MCF 10A (cell line): ENCODE data around the gene SYCP3. TPM values are rescaled to one million over a fixed set of nuclear protein-coding genes. Genes with fewer than 3 reads are reported as not detected.

ENCODE experiments used
- BruUV-seq: library from RNA; stranded (reverse); fragments of 400-500 nt; replicated peaks from 2 replicates; lab custom pipeline; 2021; lab: Mats Ljungman, UMichigan
- CTCF ChIA-PET: fragments of 300-600 bp; sonication (Branson Sonifier 250); formaldehyde crosslinking; extraction: SDS; loops from one replicate; lab custom pipeline; 2021; ENCODE audit warnings: antibody characterized with exemption, inconsistent platforms; lab: Yijun Ruan, JAX
- POLR2A ChIA-PET: fragments of 300-600, 350-650 bp; sonication (Branson Sonifier 250); formaldehyde crosslinking; extraction: SDS; loops from one replicate; lab custom pipeline; 2020; ENCODE audit warnings: antibody characterized with exemption, inconsistent platforms; lab: Yijun Ruan, JAX
- DNase-seq: peaks from one replicate; pipeline ENCODE4 v3.0.0-alpha.2; 2018; ENCODE audit not compliant: unreplicated experiment
- H3K27ac Mint-ChIP-seq: one replicate; pipeline ENCODE4 v1.8.0; 2022; ENCODE audit warnings: mild to moderate bottlenecking, low read depth, mixed read lengths; ENCODE audit not compliant: unreplicated experiment
- H3K27me3 Mint-ChIP-seq: one replicate; pipeline ENCODE4 v1.8.0; 2022; ENCODE audit warnings: mixed read lengths; ENCODE audit not compliant: insufficient read depth, unreplicated experiment
- H3K36me3 Mint-ChIP-seq: one replicate; pipeline ENCODE4 v1.8.0; 2022; ENCODE audit warnings: mild to moderate bottlenecking, moderate library complexity, mixed read lengths; ENCODE audit not compliant: insufficient read depth, unreplicated experiment
- H3K4me1 Mint-ChIP-seq: one replicate; pipeline ENCODE4 v1.8.0; 2022; ENCODE audit warnings: mixed read lengths; ENCODE audit not compliant: insufficient read depth, unreplicated experiment
- H3K4me3 Mint-ChIP-seq: one replicate; pipeline ENCODE4 v1.8.0; 2022; ENCODE audit warnings: mild to moderate bottlenecking, moderate library complexity, mixed read lengths; ENCODE audit not compliant: unreplicated experiment
- H3K9me3 Mint-ChIP-seq: one replicate; pipeline ENCODE4 v1.8.0; 2022; ENCODE audit warnings: mixed read lengths; ENCODE audit not compliant: unreplicated experiment
- CTCF ChIP-seq: fragments of 200-600 bp; IDR thresholded peaks from one replicate; pipeline ENCODE4 v1.8.0; 2022; ENCODE audit warnings: antibody characterized with exemption, mild to moderate bottlenecking; ENCODE audit not compliant: unreplicated experiment
- intact Hi-C: fragments of 100-400 bp; cut with micrococcal nuclease; formaldehyde crosslinking; loops from 2 replicates; pipeline ENCODE4 v1.14.1; 2022
- total RNA-seq: library from RNA; stranded (reverse); gene quantifications from 2 replicates; pipeline ENCODE4 v1.2.3, GENCODE V29; 2022

The SYCP3 gene
- total RNA-seq, 1 experiment from 2014 or later: not detected

GRCh38 chr12:101749657-101750056, 10.4 kb upstream of the SYCP3 start:
- H3K36me3 Mint-ChIP-seq: peaks cover 54% of the 10 kb centered on the region

GRCh38 chr12:101748907-101749306, 9.6 kb upstream of the SYCP3 start:
- Mint-ChIP-seq H3K4me3 (no peak overlapping the region), H3K4me1 (no peaks in the 10 kb centered on the region), H3K9me3 (no peaks in the 10 kb centered on the region), H3K27ac (no peak overlapping the region), H3K36me3 (peaks cover 56% of the 10 kb centered on the region), H3K27me3 (no peaks in the 10 kb centered on the region)
- BruUV-seq: no TSS peak
- intact Hi-C loops: no loop called here
- no peak for DNase-seq
- no peak for TF ChIP-seq CTCF
- ChIA-PET POLR2A (interaction anchor here (0.7 kb wide), 1 partner anchor 291 kb away, joined by 3 read pairs; no protein-coding TSS in a partner anchor), CTCF (interaction anchor here (1.0 to 1.6 kb wide), 2 partner anchors 11 to 24 kb away, joined by 3 to 6 read pairs; no protein-coding TSS in a partner anchor)

More at GRCh38 chr12:101749657-101750056, 10.4 kb upstream of the SYCP3 start:
- H3K4me3 Mint-ChIP-seq: no peak overlapping the region
- no peaks in the 10 kb centered on the region for H3K4me1 Mint-ChIP-seq
- ChIA-PET CTCF (interaction anchor here (0.7 kb wide), 1 partner anchor 82 kb away, joined by 3 read pairs; no protein-coding TSS in a partner anchor), POLR2A (no interaction called here)
- H3K27ac Mint-ChIP-seq: no peak overlapping the region
- H3K27me3 Mint-ChIP-seq: no peaks in the 10 kb centered on the region
- no peak for DNase-seq
- no TSS peak for BruUV-seq
- H3K9me3 Mint-ChIP-seq: no peaks in the 10 kb centered on the region
- intact Hi-C loops: no loop called here
- no peak for TF ChIP-seq CTCF

DNA sequence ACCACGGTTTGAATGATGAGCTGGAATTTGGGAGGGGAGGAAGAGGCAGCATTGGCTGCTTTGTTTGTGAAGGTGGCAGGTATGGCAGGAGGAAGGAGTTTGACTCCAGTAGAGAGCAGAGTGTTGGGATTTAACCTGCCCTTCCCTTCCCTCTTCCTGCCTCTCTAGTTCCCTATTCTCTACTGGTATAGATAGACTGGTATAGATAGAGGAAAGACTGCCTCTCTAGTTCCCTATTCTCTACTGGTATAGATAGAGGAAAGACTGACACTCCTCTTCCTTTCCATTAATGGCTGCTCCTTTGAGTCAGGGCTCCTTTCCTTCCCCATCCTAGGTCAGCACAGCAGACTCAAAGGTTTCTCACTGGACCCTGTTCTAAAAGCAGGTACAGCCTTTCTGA, 8.4 kb upstream of the SYCP3 start:
- Mint-ChIP-seq H3K4me1 (no peaks in the 10 kb centered on the region), H3K27ac (peak overlapping the region; percentile 40), H3K4me3 (no peak overlapping the region), H3K9me3 (no peaks in the 10 kb centered on the region), H3K36me3 (peaks cover 60% of the 10 kb centered on the region), H3K27me3 (no peaks in the 10 kb centered on the region)
- no peak for DNase-seq
- CTCF ChIA-PET: interaction anchor here (0.9 to 1.6 kb wide), 3 partner anchors 12 to 333 kb away, joined by 3 to 7 read pairs (median 6); no protein-coding TSS in a partner anchor
- TF ChIP-seq CTCF: no peak
- BruUV-seq: no TSS peak
- intact Hi-C loops: no loop called here
- POLR2A ChIA-PET: no interaction called here

DNA sequence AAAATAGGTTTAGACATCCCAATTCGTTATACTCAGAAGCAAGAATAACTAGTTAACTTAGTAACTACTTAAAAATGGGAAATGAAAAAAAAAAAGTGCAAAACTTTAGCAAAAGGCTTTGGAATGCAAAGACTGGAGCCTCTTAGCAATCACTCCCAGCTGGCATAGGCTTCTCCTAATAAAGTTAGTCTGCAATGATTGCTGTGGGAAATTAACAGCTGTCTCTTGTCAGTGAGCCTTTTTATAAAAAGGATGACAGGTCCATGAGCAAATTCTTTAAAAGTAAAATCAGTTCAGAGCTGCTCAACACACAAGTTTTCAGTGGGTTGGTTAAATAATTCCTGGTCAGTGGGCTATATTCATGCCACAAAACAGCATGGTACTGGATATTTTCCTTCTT, 7.4 kb upstream of the SYCP3 start:
- no peak overlapping the region for H3K4me3 Mint-ChIP-seq
- H3K36me3 Mint-ChIP-seq: peaks cover 62% of the 10 kb centered on the region
- ChIA-PET CTCF (interaction anchor here (0.6 to 1.3 kb wide), 4 partner anchors 10 to 1041 kb away, joined by 3 to 4 read pairs (median 4); no protein-coding TSS in a partner anchor), POLR2A (interaction anchor here (0.6 to 2.0 kb wide), 2 partner anchors 9 to 476 kb away, joined by 3 to 5 read pairs; no protein-coding TSS in a partner anchor)
- no peaks in the 10 kb centered on the region for H3K27me3 Mint-ChIP-seq
- no peak for DNase-seq
- no peaks in the 10 kb centered on the region for H3K4me1 Mint-ChIP-seq
- TF ChIP-seq CTCF: no peak
- no peaks in the 10 kb centered on the region for H3K9me3 Mint-ChIP-seq
- BruUV-seq: no TSS peak
- intact Hi-C loops: no loop called here
- no peak overlapping the region for H3K27ac Mint-ChIP-seq
